HTERT RPE-1 (cell line): Measurements from ENCODE around the gene SLC17A8.
"Not testable (repeated sequence)": the region's sequence is repeated elsewhere in the genome, so short reads cannot be mapped to it uniquely, and the experiment has no call there.

Source experiments
- in situ Hi-C: fragments of 300-500 bp; cut with MboI; formaldehyde crosslinking; loops from 4 replicates; pipeline ENCODE4 v1.14.3; 2020; ENCODE audit warnings: low sequenced_read_pairs

SLC17A8 gene

DNA sequence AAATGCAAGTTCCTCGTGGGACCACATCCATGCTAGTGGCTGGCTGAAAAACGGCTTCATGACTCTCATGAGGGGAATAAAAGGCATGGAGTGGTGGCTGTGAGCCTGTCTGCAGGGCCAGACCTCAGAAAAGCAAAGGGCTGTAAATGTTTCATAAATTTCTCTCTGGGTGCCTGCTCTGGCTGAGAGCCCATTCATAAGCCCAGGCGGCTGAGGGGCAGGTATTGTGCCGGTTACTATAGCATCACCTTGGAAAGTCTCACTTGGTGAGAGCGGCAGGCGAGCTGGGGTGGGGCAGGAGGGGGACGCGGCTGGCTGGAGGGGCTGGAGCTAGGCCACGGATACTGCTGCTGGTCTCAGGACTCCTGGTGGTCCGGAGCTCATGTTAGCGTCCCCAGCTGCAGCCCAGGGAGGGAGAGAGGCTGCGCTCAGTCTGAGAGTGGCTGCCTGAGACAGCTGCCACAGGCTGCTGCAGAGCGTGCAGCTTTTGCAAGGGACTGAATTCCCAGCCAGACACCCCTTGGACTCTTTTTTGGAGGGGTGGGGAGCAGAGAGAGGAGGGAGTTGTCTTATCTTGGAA is at the start of gene SLC17A8:
SLC17A8 (plus strand) TSS at position 431 of the 580 bp plus-strand sequence. CDS start 318 bp downstream, outside the sequence.
- in situ Hi-C loops: no loop called here

- in situ Hi-C loops: not testable (repeated sequence)
These were observed 48.7 kb upstream of the SLC17A8 start for GRCh38 chr12:100308138-100308537.

- in situ Hi-C loops: no loop called here
These were observed 45.6 kb upstream of the SLC17A8 start for GRCh38 chr12:100311317-100311716.

- in situ Hi-C loops: no loop called here
These were observed 39.5 kb upstream of the SLC17A8 start for GRCh38 chr12:100317371-100317770.

- in situ Hi-C loops: no loop called here
These were observed 32.4 kb upstream of the SLC17A8 start for GRCh38 chr12:100324498-100324897.

GRCh38 chr12:100326208-100326607 is 30.7 kb upstream of the SLC17A8 start:
- in situ Hi-C loops: no loop called here

GRCh38 chr12:100329800-100330199 is 27.1 kb upstream of the SLC17A8 start:
- in situ Hi-C loops: no loop called here

DNA sequence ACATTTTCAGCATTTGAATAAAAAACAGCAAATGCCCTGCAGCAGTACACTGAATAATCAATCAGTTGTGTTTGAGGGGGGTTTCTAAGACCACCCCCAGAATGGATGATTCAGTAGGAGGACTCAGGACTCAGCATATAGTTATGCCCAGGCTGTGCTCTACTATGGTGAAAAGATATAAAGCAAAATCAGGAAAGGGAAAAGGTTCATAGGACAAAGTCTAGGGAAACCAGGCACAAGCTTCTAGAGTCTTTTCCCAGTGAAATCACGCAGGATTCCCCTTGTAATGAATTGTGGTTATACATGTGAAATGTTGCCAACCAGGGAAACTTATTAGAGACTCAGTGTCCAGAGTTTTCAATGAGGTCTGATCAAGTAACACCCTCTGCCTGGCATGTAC is 25.0 kb upstream of the SLC17A8 start:
- in situ Hi-C loops: no loop called here

- in situ Hi-C loops: no loop called here
These were observed 24.0 kb upstream of the SLC17A8 start for GRCh38 chr12:100332852-100333251.

- in situ Hi-C loops: no loop called here
These were observed 19.6 kb upstream of the SLC17A8 start for GRCh38 chr12:100337299-100337698.

- in situ Hi-C loops: no loop called here
These were observed 19.1 kb upstream of the SLC17A8 start for GRCh38 chr12:100337727-100338126.

GRCh38 chr12:100339071-100339470 is 17.8 kb upstream of the SLC17A8 start:
- in situ Hi-C loops: no loop called here

- in situ Hi-C loops: not testable (repeated sequence)
These were observed 14.0 kb upstream of the SLC17A8 start for GRCh38 chr12:100342897-100343296.

- in situ Hi-C loops: not testable (repeated sequence)
These were observed 12.5 kb upstream of the SLC17A8 start for GRCh38 chr12:100344351-100344750.

GRCh38 chr12:100345020-100345767 is 11.7 kb upstream of the SLC17A8 start:
- in situ Hi-C loops: no loop called here

- in situ Hi-C loops: no loop called here
These were observed 10.2 kb upstream of the SLC17A8 start for GRCh38 chr12:100346660-100347059.

GRCh38 chr12:100348657-100349454 is 8.0 kb upstream of the SLC17A8 start:
- in situ Hi-C loops: no loop called here

DNA sequence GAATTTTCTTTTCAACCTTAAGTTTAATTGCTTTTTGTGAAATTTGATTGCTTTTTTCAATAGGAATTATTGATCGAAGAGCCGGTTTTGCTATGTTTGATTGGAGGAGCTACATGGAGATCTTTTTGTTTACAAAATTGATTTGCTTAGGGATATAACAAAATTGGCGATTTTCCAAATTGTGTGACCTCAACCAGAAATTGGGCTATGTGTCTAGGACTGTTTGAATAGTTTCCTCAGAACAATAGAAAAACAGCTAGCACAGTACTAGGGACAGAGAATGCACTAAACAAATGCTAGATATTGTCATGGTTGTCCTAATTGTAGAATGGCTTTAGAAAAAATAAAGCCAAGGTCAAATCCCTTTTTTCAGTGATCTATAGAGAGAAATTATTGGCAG is 2.4 kb downstream of the SLC17A8 start:
- in situ Hi-C loops: no loop called here

DNA sequence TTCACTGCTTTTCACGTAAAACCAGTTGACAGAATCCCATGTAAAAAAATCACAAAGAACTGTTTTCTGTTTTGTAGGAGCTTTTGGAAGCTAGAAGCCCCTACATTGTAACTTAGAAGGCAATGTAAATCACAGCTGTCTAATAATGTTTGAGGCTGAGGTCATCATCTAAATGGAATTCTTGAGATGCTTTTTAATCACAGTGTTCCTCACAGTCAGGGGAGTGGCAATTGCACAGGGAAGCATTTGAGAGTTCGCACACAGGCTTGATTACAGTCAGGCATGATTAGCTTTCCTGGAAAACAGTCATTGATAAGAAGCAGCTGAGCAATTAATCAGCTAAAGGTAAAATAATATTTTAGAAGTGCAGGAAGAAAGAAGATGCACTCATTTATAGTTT is 2.9 kb downstream of the SLC17A8 start:
- in situ Hi-C loops: no loop called here

DNA sequence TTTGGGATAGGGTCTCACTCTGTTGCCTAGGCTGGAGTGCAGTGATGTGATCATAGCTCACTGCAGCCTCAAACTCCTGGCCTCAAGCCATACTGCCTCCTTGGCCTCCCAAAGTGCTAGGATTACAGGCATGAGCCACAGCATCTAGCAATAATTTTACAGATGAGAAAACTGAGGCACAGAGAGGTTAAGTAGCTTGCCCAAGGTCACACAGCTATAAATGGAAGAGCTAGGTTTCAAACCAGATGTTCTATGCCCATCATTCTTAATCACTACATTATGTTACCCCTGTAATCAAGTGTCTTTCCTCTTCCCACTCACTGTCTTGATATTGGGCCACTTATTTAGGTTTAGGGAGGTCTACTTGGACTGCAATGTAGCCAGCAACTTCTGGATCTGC is 3.6 kb downstream of the SLC17A8 start:
- in situ Hi-C loops: no loop called here

- in situ Hi-C loops: no loop called here
These were observed 7.5 kb downstream of the SLC17A8 start for GRCh38 chr12:100364324-100364723.

DNA sequence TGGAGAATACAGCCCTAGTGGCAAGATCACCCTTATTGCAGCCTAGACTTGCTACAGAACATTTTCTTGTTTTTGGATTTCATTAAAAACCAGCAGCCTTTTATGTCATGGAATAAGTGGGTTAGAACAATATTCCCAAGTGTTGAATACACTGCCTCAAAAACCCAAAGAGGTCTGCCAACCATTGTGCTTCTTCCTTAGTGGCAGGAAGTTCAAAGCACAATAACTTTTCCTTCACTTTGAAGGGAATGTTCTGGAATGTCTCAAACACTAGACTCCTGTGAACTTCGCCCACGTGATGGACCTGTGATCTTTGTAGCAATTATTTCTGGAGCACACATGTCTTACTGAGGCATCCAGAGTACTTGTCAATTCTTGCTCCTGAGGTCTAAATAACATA is 8.5 kb downstream of the SLC17A8 start:
- in situ Hi-C loops: no loop called here
